HepG2 (cell line): Measurements from ENCODE around the gene RFC2. TPM values are rescaled to one million over a fixed set of nuclear protein-coding genes. Genes with fewer than 3 reads are reported as not detected.

ENCODE experiments used
- BRD4 ChIP-seq: sonication (generic); formaldehyde crosslinking; IDR thresholded peaks from 2 replicates; pipeline ENCODE4 v1.4.0; 2020; ENCODE audit warnings: missing genetic modification reagents
- EZH2 ChIP-seq: conservative IDR thresholded peaks from 2 replicates; pipeline ENCODE4 v1.6.1; 2012; ENCODE audit warnings: mild to moderate bottlenecking, low read depth, low read length, moderate library complexity
- MEIS2 ChIP-seq: sonication (generic); formaldehyde crosslinking; IDR thresholded peaks from 2 replicates; pipeline ENCODE4 v1.9.0; 2021; ENCODE audit warnings: mild to moderate bottlenecking, missing genetic modification reagents
- NCOA5 ChIP-seq: sonication (generic); formaldehyde crosslinking; IDR thresholded peaks from 2 replicates; pipeline ENCODE4 v1.4.0; 2020; ENCODE audit warnings: missing genetic modification reagents
- RORA ChIP-seq: sonication (generic); formaldehyde crosslinking; IDR thresholded peaks from 2 replicates; pipeline ENCODE4 v1.5.0; 2020; ENCODE audit warnings: mild to moderate bottlenecking, missing genetic modification reagents, moderate library complexity
- ZMYM3 ChIP-seq: sonication (generic); formaldehyde crosslinking; IDR thresholded peaks from 2 replicates; pipeline ENCODE4 v1.5.1; 2020; ENCODE audit warnings: mild to moderate bottlenecking, missing genetic modification reagents
- ZNF24 ChIP-seq: fragments of 450-650 bp; IDR thresholded peaks from 2 replicates; pipeline ENCODE4 v1.6.1; 2017; ENCODE audit warnings: antibody characterized with exemption, mild to moderate bottlenecking
- polyA plus RNA-seq, 8 experiments: library from polyadenylated mRNA; depleted of rRNA in 3 of 8; stranded (reverse) in 7 of 8; unstranded in 1 of 8; fragments of >200 nt; fragmentation: Illumina TruSeq in 4 of 8; extraction: Trizol in 4 of 8; gene quantifications; 2 replicates each; pipeline versions ENCODE4 v1.2.1 to v1.2.3, GENCODE V29; 2011 to 2016; ENCODE audit warnings: low read depth in 4 of 8, missing spikeins in 1 of 8, mixed read lengths in 1 of 8; ENCODE audit not compliant: insufficient read depth in 1 of 8
- total RNA-seq, 5 experiments: library from RNA; depleted of rRNA; stranded (reverse); fragments of >200 nt; fragmentation: Illumina TruSeq; extraction: Trizol; gene quantifications; 2 replicates each; pipeline ENCODE4 v1.2.3, GENCODE V29; 2016; ENCODE audit warnings: low read depth in 1 of 5
- TF ChIP-seq, protein P1 (sequence below), 2 experiments: sonication (generic) in 1 of 2; formaldehyde crosslinking in 1 of 2; IDR thresholded peaks; 2 replicates each; pipeline versions ENCODE4 v1.6.1 to v1.9.0; 2014 to 2022; ENCODE audit warnings: antibody characterized with exemption in 1 of 2, borderline replicate concordance in 1 of 2, inconsistent platforms in 1 of 2, low read depth in 1 of 2, missing genetic modification reagents in 1 of 2
- TF ChIP-seq, protein P2 (sequence below): sonication (generic); formaldehyde crosslinking; IDR thresholded peaks from 2 replicates; pipeline ENCODE4 v1.8.0; 2023; ENCODE audit warnings: mild to moderate bottlenecking, missing genetic modification reagents
- TF ChIP-seq, protein P3 (sequence below): sonication (generic); formaldehyde crosslinking; IDR thresholded peaks from 2 replicates; pipeline ENCODE4 v1.4.0; 2020; ENCODE audit warnings: missing genetic modification reagents, borderline replicate concordance
- TF ChIP-seq, protein P4 (sequence below): sonication (generic); formaldehyde crosslinking; IDR thresholded peaks from 2 replicates; pipeline ENCODE4 v1.9.0; 2021; ENCODE audit warnings: missing genetic modification reagents, borderline replicate concordance
- TF ChIP-seq, protein P5 (sequence below): sonication (generic); formaldehyde crosslinking; IDR thresholded peaks from 2 replicates; pipeline ENCODE4 v1.5.0; 2020; ENCODE audit warnings: mild to moderate bottlenecking, missing genetic modification reagents

Gene RFC2
- total and polyA plus RNA-seq, 2 of the 13 experiments (the other 11 are each of a cell fraction or from before 2014, with no cell fraction given), result 14.6 to 43.5 TPM

DNA sequence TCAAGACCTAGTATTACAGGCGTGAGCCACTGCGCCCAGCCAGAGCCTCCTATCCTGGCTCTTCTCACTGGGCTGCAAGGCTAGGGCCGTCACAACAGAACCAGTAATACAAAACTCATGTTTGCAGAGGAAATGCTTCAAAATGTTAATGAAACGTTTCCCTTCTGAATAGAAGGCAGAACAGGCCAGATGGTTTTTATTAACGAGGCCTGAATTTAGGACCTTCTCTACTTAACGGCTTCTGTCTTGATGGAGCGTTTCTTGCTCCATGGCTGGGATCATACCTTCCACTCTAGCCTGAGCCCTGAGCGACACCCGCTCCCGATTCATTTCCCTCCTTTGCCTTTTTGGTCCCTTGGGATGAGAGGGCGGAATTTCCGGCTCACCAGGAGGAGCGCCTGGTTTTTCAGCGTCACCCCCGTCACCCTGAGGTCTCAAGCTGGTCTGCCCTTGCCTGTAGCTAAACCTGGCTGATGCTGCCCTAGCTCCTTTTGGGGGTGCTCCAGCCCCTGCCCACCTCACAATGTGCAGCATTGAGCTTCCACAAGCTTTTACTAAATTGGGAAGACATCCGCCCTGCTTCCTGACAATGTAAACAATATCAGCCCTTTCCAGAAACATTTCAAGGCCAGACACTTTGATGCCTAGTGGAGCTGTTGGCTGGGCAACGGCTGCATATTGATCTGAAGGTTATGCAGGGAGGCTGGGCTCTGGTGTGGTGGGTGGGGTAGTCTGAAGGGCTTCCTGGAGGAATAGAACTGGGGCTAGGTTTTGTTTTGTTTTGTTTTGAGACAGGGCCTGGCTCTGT lies 40.2 kb upstream of the RFC2 start (continued):
- TF ChIP-seq, protein P1, sequence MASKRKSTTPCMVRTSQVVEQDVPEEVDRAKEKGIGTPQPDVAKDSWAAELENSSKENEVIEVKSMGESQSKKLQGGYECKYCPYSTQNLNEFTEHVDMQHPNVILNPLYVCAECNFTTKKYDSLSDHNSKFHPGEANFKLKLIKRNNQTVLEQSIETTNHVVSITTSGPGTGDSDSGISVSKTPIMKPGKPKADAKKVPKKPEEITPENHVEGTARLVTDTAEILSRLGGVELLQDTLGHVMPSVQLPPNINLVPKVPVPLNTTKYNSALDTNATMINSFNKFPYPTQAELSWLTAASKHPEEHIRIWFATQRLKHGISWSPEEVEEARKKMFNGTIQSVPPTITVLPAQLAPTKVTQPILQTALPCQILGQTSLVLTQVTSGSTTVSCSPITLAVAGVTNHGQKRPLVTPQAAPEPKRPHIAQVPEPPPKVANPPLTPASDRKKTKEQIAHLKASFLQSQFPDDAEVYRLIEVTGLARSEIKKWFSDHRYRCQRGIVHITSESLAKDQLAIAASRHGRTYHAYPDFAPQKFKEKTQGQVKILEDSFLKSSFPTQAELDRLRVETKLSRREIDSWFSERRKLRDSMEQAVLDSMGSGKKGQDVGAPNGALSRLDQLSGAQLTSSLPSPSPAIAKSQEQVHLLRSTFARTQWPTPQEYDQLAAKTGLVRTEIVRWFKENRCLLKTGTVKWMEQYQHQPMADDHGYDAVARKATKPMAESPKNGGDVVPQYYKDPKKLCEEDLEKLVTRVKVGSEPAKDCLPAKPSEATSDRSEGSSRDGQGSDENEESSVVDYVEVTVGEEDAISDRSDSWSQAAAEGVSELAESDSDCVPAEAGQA (IDR thresholded peaks at IDR 0.05; ENCODE audit: low read depth), result no peak
- TF ChIP-seq, protein P1 (CRISPR knock-in tag; IDR thresholded peaks at IDR 0.05; ENCODE audit: borderline replicate concordance), result no peak
- TF ChIP-seq, protein P2, sequence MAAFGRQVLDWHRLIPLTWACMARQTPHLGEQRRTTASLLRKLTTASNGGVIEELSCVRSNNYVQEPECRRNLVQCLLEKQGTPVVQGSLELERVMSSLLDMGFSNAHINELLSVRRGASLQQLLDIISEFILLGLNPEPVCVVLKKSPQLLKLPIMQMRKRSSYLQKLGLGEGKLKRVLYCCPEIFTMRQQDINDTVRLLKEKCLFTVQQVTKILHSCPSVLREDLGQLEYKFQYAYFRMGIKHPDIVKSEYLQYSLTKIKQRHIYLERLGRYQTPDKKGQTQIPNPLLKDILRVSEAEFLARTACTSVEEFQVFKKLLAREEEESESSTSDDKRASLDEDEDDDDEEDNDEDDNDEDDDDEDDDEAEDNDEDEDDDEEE, result no peak
- TF ChIP-seq, protein P3, sequence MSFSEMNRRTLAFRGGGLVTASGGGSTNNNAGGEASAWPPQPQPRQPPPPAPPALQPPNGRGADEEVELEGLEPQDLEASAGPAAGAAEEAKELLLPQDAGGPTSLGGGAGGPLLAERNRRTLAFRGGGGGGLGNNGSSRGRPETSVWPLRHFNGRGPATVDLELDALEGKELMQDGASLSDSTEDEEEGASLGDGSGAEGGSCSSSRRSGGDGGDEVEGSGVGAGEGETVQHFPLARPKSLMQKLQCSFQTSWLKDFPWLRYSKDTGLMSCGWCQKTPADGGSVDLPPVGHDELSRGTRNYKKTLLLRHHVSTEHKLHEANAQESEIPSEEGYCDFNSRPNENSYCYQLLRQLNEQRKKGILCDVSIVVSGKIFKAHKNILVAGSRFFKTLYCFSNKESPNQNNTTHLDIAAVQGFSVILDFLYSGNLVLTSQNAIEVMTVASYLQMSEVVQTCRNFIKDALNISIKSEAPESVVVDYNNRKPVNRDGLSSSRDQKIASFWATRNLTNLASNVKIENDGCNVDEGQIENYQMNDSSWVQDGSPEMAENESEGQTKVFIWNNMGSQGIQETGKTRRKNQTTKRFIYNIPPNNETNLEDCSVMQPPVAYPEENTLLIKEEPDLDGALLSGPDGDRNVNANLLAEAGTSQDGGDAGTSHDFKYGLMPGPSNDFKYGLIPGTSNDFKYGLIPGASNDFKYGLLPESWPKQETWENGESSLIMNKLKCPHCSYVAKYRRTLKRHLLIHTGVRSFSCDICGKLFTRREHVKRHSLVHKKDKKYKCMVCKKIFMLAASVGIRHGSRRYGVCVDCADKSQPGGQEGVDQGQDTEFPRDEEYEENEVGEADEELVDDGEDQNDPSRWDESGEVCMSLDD (CRISPR knock-in tag), result peak; percentile 81; the same call in 1 of the 2 replicates
- no peak for TF ChIP-seq RORA (CRISPR knock-in tag)
- TF ChIP-seq, protein P4, sequence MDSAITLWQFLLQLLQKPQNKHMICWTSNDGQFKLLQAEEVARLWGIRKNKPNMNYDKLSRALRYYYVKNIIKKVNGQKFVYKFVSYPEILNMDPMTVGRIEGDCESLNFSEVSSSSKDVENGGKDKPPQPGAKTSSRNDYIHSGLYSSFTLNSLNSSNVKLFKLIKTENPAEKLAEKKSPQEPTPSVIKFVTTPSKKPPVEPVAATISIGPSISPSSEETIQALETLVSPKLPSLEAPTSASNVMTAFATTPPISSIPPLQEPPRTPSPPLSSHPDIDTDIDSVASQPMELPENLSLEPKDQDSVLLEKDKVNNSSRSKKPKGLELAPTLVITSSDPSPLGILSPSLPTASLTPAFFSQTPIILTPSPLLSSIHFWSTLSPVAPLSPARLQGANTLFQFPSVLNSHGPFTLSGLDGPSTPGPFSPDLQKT (CRISPR knock-in tag), result no peak
- no peak; the same call in 1 of the 2 replicates for TF ChIP-seq MEIS2 (CRISPR knock-in tag)
- TF ChIP-seq ZMYM3 (CRISPR knock-in tag), result peak; percentile 72; the same call in 1 of the 2 replicates
- TF ChIP-seq BRD4 (CRISPR knock-in tag), result no peak
- no peak for TF ChIP-seq NCOA5 (CRISPR knock-in tag)
- TF ChIP-seq EZH2, result no peak
- TF ChIP-seq ZNF24, result no peak
- TF ChIP-seq, protein P5, sequence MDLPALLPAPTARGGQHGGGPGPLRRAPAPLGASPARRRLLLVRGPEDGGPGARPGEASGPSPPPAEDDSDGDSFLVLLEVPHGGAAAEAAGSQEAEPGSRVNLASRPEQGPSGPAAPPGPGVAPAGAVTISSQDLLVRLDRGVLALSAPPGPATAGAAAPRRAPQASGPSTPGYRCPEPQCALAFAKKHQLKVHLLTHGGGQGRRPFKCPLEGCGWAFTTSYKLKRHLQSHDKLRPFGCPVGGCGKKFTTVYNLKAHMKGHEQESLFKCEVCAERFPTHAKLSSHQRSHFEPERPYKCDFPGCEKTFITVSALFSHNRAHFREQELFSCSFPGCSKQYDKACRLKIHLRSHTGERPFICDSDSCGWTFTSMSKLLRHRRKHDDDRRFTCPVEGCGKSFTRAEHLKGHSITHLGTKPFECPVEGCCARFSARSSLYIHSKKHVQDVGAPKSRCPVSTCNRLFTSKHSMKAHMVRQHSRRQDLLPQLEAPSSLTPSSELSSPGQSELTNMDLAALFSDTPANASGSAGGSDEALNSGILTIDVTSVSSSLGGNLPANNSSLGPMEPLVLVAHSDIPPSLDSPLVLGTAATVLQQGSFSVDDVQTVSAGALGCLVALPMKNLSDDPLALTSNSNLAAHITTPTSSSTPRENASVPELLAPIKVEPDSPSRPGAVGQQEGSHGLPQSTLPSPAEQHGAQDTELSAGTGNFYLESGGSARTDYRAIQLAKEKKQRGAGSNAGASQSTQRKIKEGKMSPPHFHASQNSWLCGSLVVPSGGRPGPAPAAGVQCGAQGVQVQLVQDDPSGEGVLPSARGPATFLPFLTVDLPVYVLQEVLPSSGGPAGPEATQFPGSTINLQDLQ, result no peak
